Measurements from ENCODE around the gene SEPTIN3.
"Not testable (repeated sequence)": the region's sequence is repeated elsewhere in the genome, so short reads cannot be mapped to it uniquely, and the experiment has no call there.

The SEPTIN3 gene

DNA sequence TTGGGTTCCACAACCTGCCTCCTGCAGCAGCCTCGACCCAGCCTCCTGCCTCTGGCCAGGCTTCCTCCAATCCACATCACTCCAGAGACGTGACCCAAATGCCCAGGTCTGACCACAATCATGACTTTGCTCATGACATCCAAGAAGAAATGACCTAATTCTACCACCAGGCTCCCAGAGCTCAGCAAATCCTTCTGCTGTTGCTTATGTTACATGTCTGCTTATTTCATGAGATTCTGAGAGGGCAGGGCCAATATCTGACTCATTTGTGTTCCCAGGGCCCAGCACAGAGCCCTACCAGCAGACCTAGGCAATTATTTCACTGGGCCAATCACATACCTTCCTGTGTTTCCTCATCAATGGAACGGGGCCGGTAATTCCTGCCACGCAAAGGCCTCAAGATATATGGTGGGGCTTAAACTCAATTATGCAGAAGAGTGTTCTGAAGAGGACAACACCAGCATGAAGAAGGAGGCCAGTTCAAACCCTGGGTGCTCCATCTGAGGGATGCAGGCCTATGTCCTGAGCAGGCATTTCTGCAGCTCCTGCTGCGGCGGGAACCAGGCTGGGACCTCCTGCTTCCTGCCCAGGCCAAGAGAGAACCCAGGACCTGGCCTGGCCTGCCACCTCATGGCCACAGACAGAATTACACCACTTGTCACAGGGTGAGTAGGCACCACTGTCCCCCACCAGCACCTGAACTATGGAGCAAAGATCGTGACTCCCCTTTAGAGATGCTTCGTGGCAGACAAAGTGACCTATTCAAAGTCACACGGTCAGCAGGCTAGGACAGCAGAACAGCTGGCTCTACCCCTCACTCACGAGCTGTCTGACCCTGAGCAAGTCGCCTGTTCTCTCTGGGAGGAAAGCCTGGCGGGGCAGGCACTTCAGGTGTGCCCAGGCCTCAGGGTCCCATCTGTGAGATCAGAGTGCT is 28.1 kb upstream of the SEPTIN3 start:
- DNase-seq = peak; percentile 70 to 79 (median 78)

DNA sequence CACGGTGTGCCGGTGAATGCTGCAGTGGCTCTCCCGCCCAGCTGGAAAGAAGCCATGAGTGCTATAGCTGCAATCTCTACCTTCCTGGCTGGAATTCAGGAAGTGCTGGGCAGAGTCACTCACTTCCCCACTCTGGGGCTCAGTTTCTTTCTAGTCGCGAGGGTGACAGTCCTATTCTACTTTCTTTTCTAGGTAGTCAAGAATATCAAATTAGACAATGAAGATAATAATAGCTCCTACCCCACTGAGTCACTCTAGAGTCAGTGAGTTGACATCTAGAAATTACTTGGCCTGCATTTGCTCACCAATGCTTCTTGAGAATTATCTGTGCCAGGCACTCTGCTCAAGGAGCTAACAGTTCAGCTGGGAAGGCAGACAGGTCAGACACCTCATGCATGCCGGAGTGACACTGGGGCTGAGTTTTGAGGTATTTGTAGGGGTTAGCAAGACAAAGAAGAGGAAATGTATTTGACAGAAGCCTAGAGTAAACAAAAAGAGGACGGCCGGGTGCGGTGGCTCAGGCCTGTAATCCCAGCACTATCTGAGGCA is 25.5 kb upstream of the SEPTIN3 start:
- no peak for DNase-seq

DNA sequence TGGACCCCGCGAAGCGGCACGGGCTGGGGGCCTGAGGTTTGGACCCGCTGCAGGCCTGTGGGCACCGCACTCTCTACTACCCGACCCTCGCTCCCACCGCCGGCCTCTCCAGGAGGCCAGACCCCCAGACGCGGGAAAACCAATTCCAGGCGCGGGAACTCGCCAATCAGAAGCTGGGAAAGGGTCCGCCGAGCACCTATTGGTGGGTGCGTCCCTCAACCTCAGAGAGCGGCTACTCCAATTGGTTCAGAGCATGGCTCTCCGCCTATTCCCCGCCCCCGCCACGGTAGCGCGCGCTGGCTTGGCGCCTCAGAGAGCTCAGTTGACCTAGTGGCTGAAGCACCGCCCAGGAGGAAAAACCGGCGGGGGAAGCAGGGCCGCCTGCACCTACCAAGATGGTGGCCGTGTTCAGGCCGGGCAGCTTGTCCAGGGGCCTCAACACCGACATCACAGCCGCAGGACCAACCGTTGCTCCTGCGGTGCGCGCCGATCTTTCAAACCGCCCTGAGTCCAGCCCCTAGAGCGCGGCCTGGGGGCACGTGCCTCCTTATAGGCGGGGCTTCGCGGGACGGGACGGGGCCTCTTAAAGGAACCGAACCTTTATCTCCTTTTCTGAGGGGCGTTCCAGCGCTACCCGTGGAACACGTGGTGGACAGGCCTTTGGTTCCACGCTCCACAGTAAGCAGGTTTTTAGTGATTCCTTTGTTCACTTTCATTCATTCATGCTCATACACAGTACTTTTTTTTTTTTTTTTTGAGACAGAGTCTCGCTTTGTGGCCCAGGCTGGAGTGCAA is 22.4 kb upstream of the SEPTIN3 start, which contains the start of gene CENPM:
Gene CENPM, minus strand, starts transcription at position 524 of the 795 bp plus-strand sequence. Its CDS starts 76 bp downstream, at position 448.
- peak; percentile 76 to 85 (median 82) for DNase-seq

DNA sequence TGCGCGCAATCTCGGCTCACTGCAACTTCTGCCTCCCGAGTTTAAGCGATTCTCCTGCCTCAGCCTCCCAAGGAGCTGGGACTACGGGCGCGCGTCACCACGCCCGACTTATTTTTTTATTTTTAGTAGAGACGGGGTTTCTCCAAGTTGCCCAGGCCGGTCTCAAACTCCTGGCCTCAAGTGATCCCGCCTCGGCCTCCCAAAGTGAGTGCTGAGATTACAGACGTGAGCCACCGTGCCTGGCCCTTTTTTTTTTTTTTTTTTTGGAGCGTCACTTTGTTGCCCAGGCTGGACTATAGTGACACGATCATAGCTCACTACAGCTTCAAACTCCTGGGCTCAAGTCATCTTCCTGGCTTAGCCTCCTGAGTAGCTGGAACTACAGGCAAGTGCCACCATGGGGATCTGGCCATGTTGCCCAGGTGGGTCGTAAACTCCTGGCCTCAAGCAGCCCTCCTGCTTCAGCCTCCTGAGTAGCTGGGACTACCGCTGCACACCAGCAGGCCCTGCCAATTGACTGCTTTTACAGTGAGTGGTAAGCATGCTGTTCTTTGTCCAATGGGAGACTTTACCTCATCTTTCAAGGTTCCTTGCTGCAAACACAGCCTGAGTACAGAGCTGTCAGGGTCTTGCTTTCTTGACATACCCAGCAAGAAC is 21.7 kb upstream of the SEPTIN3 start:
- no peak for DNase-seq

DNA sequence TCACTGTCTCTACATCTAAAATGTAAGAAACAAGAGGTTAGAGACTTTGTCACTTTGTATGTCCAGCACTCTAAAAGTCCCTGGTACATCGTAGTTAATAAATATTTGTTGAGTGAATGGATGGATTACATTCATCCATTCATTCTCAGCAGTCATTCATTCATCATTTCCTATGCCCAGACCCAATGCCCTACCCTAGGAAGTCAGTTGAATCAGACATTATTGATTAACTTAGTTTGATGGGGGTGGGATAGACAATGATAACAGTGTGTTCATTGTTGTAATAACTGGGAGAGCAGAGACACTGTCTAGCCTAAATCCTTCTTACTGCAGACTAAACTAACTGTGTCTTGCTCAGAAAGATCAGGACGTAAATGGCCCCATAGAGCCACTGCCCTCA is 21.1 kb upstream of the SEPTIN3 start:
- DNase-seq = no peak

DNA sequence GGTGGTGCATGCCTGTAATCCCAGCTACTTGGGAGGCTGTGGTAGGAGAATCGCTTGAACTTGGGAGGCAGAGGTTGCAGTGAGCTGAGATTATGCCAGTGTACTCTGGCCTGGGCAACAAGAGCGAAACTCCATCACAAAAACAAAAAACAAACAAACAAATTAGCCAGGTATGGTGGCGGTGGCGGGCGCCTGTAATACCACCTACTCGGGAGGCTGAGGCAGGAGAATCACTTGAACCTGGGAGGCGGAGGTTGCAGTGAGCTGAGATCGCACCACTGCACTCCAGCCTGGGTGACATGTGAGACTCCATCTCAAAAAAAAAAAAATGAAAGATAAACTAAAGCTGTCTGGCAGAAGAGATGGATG is 20.3 kb upstream of the SEPTIN3 start:
- DNase-seq = not testable (repeated sequence)

DNA sequence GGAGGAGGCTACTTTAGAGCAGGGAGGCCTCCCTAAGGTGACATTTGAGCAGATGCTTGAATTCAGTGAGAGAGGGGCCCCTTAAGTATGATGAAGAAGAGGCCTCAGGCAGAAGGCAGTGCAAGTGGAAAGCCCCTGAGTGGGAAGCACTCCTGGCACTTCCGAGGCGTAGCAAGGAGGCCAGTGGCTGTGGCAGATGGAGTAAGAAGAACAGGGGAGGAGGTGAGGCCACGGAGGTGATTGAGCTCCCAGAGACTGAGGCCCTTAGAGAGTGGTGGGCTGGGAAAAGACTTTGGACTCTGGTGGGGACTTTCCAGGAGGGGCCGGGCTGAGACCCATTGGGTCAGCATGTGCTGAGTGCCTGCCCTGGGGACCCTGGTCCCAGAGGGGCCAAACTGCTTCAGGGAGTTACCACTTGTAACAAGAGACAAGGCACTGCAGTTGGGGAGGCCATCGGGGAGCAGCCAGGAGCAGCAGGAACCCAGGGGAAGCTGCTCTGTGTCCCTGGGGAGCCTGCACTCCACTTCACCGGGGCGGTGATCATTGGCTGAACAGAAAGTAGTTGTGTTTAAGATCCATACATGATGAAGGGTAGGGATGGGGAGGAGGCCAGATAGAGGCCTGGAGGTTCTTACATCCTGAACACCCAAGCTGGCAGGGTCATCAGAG is 19.8 kb upstream of the SEPTIN3 start:
- DNase-seq = no peak

DNA sequence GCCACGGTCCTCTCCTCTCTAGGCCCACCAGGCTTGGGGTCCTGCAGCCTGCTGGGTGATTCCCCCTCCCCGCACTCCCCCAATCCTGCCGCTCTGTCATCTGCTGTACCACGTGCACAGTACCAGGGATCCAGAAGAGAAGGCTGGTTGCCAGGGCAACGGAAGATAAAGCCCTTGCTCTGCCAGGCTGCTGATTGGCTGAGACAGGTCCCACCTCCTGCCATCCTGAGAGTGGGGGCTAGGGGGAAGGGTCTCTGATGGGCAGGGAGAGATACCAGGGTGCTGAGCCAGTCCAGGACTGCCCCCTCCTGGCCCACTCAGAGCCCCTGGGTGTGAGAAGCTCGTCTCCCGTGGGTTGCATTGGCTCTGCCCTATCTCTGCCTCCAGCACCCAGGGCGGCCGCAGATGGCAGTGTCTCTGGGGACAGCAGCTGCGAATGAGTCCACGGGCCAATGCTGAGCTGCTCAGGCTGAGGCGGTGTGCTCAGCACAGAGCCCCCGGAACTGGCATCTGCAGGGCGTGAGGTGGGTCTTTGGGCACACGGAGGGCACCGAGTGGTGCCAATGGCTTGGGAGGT is 17.3 kb upstream of the SEPTIN3 start, which contains the start of gene SMIM45:
Gene SMIM45, plus strand, starts transcription at position 253 of the 577 bp plus-strand sequence.
- no peak for DNase-seq

DNA sequence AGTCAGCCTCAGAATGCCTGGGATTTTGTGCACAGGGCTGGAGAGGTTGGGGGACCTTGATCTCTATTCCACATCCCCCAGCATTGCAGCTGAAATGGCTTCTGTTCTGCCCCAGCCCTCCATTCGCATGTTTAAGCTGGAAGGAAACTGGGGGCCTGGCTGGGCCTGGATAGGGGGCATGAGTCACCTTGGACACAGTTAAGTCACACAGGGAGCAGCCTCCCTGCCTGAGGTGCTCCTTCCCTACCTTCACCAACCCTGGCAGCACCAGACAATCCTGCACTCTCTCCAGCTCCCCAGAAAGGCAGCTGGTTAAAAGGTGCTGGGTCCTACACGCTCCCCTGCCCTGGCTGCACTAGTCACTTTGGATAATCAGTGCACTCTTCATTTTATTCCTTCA is 16.5 kb upstream of the SEPTIN3 start:
- DNase-seq = no peak

DNA sequence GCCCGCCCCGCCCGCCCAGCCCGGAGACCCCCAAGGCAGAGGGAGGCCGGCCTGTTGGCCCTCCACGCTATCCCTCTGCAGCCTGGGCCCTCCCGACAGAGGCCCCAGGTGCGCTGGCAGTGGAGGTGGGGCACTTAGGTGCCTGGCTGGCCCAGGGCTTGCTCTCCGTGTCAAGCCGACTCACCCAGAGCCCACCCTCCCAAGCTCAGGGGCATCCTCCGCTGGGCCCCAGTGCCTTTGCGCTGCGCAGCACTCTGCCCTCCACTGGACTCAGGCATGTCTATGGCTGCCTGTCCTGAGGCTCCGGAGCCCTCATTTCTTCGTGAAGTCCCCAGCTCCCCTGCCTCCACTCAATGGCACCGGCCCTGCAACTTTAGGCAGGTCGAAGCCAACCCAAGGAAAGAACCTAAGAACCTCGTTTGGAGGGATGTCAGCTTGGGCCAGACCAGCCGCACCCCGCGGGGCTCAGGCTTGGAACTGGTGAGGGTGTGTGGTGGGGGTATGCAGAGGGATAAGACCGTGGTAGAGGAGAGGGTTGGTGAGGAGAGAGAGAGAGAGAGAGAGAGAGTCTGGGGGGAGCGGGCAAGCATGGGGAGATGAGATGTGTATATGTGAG is 11.2 kb upstream of the SEPTIN3 start:
- no peak for DNase-seq

DNA sequence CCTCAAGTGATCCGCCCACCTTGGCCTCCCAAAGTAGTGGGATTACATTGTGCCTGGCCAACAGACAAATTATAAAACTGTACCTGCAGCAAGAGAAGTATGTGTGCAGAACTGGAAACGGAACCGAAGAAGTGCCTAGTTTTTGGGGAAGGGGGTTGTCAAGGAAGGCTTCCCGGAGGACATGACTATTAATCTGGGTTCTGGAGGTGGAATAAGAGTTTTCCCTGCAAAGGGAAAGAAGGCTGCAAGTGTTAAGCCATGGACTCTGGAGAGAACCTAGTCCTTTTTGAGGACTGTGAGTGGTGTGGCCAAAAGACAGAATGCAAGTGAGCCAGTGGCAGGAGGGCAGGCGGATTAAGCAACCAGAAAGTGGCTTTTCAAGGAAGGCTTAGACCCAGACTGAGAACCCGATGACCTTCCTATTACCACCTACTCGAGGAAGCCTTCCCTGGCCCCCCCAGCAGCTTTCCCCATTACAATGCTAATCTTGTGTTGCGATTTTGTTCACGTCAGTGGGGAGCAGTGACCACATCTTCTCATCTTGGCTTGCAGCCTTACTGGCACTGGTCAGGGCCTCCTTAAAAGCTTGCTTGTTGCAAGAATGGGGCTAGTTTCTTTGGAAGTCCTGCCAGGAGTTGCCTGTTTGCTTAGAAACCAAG is 5.7 kb upstream of the SEPTIN3 start:
- no peak for DNase-seq

DNA sequence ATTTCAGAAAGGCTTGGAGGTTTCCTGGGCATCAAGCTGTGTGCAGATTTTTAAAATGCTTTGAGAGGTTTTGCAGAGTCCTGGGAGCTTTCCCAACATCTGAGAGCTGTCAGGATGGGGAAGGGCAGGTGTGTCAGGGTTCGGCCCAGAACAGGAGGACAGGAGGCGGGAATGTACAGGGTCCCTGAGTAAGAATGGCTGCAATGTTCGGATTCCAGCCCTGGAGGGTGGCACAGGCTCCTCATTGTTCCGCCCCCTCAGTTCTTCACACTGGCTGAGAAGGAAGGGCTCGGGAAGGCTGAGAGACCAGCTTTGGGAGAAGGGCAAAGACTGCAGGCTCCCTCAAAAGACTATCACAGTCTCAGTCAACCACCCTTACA is 5.1 kb upstream of the SEPTIN3 start:
- DNase-seq = no peak

DNA sequence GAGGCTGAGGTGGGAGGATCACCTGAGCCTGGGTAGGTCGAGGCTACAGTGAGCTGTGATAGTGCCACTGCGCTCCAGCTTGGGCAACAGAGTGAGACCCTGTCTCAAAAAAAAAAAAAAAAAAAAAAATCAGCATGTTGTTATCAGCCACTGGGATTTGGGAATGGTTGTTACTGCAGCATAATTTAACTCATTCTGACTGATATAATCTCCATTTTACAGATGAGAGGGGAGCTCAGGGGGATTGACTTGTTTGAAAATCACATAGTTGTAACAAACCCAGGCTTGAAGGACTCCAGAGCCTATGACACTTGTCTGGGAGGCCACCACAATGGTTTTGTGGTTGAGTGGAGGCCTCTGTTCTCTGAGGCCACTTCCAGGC is 3.0 kb upstream of the SEPTIN3 start:
- DNase-seq = no peak

DNA sequence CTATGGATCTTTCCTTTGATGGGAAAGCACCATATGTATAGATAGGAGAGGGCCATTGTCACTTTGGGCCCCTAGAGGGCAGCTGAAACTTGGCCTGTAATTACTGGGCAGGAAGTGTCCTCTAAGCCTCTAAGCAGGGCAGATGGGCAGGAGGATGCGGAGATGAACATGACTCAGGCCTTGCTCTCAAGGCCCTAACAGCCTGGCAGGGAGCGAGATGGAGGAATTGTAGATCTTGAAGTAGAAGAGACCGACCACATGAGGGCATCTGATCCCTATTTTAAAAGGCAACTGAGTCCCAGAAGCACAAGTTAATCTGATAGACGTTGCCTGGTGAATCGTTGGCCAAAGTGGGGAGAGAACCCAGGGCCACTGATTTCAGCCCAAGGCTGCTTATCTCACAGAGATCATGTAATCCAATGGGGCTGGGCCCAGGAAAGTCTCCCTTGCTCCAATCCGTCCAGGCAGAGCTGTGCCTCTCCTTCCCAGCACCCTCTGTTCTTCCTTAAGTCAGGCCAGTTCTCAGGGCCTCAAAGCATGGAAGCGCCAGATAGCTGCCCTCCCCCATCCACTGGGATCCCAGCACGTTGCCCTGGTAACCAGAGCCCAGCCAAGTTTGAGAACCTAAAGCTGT is 2.5 kb upstream of the SEPTIN3 start:
- DNase-seq = no peak

DNA sequence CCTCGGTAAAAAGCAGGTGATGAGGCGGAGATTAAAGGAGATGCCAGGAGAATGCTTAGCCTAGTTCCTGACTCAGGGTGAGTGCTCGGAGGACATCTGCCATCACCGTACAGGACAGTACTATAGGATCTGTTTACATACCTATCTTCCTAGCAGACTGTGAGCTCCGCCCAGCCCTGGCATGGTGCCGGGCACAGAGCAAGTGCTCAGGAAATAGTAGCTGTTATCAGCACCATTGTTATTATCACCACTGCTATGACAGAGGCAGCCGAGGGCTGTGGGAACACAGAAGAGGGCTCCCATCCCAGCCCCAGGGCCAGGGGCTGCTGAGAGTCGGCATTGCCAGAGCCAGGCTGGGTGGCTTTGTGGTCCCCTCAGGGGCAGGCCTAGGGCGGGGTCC is 642 bp upstream of the SEPTIN3 start:
- DNase-seq = no peak

DNA sequence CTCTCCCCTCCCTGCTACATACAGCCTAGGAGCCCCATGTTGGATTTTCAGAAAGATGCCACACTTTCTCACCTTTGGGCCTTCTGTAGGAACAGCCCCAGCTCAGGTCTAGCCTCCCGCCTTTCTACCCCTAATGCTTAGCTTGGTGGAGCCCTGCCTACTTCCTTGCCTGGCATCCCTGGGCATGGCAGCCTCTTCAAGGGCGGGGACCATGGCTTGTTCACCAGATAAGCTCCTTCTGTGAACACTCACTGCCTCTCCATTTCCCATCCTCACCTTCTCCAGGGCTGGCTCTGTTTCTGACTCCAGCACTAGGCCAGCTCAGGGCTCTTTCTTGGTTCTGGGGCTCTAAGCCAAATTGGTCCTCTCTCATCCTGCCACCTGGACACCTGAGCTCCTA is 1.4 kb downstream of the SEPTIN3 start:
- DNase-seq = no peak

DNA sequence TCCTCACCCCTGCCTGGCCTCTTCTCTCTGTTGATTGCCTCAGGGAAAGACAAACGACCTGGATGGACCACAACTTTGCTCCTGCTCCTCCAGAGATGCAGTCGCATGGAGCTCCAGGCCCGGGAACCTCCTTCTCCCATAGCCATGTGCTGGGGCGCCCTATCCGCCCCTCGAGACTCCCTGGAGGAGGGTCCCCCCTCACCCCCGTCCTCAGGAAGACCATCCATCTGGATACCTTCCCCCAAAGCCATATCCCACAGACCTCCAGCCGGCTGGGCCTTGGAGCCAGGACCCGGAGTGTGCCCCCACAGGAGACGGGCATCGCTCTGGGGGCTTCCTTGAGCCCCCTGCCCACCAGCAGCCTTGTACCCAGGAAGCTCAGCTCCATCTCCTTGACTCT is 2.2 kb downstream of the SEPTIN3 start:
- DNase-seq = no peak

DNA sequence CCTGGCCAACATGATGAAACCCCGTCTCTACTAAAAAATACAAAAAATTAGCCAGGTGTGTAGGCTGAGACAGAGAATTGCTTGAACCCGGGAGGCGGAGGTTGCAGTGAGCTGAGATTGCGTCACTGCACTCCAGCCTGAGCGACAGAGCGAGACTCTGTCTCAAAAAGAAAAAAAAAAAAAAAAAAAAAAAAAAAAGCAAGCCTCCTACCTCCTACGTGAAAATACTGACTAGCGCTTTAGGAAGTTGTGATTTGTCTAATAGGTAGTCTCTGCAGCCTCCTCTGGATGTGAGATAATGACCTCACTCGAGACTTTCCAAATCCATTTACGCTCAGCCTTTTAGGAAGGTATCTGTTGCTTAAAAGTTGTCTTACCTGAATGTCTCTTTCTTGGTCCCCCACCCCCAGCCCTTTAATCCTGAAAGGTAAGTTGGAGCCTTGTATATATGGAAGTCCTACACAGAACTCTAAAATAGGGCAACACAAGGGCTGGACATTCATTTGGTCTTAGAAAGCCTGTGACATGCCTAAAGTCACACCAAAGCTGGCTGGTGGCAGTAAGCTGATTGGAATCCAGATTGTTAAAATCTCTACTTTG is 5.5 kb downstream of the SEPTIN3 start:
- no peak for DNase-seq

DNA sequence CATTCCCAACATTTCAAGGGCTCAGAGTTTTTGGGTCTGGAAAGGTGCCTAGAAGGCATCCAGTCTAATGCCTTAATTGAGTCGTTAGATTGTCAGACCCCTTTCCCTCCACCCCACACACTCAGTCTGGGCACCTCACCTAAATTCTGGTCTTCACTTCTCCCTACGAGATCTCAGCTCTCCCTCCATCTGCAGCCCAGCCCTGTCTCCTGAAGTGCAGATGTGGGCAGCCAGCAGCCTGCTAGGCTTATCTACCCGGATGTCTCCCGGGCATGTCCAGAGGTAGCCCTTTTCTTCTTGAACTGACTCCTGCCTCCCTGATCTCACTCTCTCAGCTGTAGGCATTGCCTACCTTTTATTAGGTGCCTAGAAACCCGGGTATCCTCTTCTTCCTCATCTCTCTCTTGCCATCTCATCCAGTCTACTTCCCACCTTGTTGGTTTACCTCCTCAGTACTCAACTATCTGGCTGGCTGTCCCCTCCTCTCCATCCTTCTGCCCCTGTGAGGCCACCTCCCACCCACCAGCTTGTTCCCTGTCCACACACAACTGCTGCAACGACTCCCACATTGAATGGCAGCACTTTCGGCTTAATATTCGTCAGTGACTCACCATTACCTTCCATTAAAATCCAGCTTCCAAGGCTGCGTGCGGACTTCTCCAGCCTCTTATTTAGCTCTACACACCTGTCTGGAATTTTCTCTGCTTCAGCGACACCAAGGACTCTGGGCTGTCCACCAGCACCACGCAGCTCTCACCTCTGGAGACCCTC is 6.2 kb downstream of the SEPTIN3 start:
- no peak for DNase-seq
